GM19463 (cell line): ENCODE measurements around the gene FRMD1.

Experiments
- ATAC-seq: cut with Tn5 transposase; IDR thresholded peaks from one replicate; pipeline ENCODE4 v1.9.1; 2021; ENCODE audit warnings: mild to moderate bottlenecking, moderate library complexity; ENCODE audit not compliant: unreplicated experiment

Gene FRMD1

DNA sequence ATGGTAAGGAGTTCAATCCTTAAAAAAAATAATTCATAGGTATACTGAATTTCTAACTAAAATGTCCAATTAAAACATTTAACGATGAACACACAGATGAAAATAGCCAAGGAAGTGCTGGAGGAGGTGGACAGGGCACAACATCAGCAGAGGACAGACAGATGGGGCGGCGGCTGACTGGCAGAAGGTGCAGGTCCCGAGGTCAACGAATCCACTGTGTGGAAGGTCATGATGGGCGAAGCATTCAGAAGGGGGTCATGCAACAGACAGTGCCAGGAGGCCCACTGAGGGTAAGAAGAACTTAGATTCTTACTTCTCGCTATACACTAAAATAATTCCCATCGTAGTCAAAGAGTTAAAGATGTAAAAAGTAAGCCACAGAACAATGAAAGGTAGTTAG lies 34.2 kb upstream of the FRMD1 start:
- ATAC-seq, result no peak

DNA sequence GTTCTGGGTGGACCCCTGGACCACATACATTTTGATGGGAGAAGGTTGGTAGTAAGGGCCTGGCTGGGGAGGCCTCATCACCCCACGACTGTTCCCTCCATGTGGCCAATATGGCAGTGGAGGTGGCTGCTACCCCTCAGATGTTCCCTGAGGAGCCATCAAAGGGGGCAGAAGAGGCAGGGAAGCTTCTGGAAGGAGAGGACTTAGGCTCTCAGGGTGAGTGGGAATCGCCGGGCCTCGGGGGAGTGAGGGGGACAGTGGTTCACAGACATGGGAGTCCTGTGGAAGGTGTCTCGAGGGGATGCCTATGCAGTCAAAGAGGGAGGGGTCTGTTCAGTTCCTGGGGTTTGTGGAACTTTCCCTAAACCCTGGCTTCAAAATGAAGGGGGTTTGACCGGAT lies 32.9 kb upstream of the FRMD1 start:
- ATAC-seq, result no peak

DNA sequence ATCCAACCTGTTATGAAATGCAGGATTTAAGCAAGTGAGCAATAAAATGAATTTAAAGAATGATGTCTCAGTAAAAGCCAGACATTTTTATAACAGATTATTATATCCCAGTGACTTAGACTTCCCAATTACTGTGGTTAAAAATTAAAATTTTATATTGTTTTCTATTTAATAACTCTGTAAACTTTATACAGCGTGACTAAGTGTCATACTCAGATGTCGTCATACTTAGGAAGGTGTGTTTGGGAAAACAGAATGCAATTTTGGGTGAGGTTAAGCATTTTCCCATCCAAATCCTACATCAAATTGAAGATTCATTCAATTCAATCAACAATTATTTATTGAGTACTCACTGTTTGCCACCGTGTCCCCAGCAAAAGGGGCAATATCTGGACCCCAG lies 31.4 kb upstream of the FRMD1 start:
- no peak for ATAC-seq

DNA sequence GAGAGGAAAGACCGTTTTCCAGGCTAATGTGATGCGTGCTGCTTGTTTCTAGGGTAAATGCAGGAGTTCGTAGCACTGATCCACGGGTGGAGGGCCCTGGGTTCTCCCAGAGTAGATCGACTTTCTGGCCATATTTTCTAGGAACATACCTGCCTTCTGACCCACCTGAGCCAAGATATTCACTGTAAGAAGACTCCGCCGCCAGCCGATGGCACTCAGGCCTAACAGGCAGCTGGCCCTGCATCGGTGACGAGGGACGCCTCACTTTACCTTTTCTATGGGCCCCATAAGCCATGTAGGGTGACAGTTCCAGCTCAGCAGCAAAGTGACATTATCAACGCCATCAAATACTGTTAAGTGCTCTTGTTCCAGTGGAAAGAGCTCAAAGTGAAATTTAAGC lies 30.2 kb upstream of the FRMD1 start:
- ATAC-seq, result no peak

DNA sequence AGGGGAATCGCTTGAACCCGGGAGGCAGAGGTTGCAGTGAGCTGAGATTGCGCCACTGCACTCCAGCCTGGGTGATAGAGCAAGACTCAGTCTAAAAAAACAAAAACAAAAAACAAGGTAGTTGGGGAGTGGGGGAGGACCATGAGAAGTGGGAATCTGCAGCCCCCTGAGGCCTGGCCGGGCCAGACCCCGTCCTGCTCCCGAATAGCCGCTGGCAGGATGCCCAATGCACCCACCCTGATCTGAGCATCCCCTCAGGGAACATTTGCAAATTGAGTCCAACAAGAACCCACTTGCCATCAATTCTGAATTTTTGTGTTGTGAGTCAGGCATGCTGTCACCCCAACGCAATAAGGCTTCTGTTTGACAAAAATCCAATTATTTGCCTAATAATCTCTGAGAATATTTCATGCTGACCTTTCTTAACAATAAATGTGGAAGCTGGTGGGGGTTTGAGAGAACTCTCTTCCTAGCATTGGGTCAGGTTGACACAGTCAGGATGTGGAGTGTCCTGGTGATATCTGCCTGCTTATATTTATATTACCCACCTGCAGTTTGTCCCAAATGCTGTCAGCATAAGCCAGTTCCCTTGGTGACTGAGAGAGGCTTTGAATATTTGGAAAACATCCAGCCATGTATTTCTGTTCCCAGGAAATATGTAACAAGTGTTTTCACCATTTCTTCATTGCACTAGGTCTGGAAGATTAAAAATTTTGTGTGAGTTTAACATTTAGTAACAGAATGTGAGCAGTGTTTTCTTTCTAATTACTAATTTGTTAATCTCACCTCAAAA lies 28.4 kb upstream of the FRMD1 start:
- ATAC-seq, result no peak

DNA sequence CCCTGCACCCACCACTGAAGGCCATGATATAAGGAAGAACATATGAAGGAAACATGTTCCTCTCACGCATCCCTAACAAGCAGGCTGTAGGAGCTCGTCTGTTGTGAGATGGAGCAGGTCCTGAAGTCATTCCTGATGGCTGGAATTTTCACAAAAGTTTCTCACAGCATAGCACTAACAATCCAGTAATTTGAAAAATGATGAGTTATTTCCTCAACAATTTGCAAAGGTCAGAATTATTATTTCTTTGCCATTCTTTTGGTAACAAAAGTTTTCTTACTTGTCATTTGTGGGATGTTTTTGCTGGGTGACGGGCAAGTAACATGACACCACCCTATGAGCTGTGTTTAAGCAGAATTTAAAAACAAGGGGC lies 27.6 kb upstream of the FRMD1 start:
- ATAC-seq, result no peak

DNA sequence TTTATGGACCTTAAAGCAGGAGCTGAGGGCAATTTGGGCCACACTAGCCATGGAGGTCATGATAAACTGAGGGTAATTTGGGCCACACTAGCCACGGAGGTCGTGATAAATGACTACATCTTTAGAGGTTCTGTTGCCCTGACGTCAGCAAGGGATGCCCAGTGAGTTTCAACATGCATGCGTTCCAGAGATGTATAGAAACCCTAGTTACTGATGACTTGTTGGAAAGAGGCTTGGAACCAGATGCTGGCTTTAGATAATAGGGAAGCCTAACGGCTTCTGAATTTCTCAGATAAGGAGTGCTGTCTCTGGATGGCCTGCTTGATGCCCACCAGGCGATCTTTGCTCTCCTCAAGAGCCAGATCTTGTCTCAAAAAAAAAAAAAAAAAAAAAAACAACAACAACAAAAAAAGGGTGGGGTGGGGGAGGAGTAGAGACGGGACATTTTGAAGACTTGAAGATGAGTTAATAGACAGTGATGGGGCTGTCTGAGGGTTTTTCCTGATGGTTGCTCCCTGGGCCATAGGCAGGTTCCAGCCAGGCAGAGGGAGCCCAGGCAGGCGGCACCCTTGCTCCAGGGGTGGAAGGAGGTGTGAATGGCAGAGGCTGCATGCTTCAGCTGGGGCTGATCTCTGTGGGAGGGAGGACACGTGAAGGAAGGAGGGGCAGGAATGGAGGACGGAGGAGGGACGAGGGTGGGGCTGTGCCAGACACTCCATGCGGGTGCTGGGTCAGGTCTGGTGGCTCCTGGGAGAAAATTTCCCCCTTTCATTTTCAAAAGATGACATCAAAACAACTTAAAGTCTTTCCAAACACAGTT lies 27.0 kb upstream of the FRMD1 start:
- no peak for ATAC-seq

DNA sequence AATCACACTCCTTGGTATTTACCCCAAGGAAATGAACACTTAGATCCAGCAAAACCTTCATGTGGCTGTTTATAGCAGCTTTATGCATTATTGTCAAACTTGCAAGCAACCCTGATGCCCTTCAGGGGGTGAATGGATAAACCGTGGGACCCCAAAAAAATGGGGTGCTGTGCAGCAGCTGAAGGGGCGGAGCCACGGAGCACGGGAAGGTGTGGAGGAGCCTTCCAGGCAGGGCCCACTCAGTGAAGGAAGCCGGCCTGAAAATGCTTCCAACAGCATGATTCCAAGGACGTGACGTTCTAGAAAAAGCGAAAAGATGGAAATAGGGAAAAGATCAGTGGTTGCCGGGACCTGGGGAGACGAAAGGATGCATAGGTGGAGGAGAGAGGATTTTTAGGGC lies 25.6 kb upstream of the FRMD1 start:
- no peak for ATAC-seq

DNA sequence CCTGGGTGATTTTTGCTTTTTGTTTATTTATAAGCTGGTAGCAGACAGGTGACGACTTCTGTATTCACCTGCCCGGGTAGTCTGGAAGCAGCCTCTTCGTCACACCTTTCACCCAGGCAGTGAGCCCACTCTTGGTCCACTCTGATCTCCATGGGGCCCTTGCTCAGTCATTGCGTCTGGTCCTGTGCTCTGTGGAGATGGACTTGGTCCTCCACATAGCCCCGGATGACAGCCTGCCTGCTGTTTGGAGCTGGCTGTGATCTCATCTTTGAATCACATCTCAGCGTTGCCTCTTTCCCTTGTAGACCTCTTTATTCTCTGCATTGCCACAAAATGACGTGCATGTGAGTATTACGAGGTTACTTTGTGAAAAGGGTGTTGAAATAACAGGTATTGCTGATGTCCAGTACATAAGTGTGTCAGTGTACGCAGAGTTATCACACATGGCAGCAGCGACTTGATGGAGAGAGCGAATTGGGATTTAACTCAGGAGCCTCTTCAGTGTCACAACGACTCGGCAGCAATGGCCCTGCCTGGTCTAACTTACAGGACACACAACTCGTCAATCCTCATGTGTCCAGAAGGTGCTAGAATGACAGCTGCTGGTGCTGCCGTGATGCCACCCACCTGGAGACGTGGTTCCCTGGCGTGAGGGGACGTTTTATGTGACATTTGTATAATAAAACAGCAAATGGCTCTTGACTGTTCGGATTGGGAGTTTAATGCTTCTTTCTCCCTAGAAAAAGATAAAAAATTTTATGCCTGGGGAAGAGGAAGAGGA lies 24.2 kb upstream of the FRMD1 start:
- ATAC-seq, result no peak

DNA sequence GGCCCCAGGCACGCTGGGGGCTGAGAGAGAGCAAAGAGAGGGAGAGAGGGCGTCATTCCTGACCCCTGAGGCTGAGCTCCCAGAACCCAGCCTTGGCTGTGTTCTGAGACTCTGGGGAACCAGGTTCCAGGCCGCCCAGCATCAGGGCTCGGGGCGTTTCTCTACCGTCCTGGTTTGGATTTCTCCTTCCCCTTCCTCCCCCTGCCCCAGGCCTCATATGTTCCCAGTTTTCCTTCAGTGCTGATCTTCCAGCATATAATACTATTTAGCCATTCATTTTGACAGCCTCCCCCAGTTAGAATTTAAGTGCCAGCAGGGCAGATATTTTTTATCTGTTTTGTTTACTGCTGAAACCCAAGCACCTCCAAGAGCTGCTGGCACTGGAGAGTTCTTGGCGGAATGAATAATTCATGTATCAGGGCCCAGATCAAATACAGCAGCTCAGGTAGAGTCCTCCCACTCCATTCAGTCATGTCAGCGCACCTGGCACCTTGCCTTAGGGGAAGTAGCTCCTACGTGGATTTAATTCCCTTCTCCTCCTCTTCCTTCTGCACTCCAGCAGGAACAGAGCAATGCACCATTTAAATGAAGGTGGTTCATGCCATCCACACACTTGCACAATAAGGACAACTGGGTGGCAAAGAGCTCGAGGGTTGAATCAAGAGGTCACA lies 23.4 kb upstream of the FRMD1 start:
- no peak for ATAC-seq

DNA sequence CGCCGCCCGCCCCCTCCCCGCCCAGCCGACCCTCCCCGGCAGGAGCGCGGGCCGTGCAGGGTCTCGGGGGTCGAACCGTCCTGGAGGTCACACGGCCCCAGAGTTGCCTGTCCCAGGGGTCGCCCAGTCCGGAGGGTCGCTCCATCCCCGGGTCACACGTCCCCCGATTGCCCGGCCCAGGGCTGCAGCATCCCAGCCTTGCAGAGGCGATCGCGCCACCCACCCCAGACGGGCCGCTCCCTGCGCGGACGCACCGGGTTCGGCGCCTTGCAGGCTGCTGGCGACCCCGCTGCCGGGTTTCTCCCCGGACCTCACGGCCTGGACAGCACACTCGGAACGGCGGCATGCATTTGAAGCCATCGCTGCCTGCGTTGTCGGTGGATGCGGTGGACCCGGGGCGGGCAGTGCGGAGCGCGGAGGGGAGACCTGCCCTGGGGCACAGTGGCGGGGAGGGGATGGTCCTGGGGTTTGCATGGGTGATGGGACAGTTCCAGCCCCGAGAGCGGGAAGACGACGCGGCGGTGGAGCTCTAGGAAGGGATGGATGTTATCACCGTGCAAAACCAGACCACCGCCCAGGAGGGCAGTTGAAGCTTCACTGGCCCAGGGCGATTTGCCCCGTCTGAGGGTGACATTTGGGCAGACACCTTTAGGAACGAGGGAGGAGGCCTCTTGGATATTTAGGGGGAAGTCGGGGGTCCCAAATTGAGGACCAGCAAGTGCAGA lies 22.7 kb upstream of the FRMD1 start:
- no peak for ATAC-seq

DNA sequence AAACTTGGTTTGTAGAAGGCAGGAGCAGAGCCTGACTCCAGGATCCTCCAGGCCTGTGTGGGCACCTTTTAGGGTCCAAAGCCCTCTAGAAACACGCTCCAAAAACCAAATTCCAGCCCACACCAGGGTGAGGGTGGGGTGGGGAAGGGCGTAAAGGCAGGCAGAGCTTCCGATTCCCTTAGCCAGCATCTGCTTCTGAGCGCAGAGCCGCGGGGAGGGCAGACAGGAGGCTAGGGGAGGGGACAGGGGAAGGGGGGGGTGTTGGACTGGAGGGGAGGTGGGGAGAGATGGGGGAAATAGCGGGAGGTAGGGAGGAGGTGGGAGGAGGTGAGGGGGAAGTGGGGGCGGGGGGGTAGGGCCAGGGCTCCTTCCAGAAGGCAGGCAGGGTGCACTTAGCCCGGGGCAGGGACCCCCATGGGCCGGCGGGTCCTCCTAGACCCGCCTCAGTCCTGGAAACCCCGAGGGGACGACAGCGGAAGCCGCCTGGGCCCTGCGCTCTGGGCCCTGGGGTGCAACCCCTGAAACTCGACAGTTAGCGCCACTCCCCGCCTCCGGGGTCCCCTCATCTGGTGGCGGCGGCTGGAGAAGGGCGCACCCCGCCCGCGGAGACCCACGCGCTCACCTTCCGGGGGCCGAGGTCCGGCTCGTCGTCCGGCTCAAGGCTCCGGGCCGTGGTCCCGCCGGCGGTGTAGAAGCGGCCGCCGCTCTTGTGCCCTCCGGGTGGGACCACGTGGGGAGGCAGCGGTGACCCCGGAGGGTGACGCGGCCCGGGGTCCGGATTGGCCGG lies 22.0 kb upstream of the FRMD1 start:
- no peak for ATAC-seq

DNA sequence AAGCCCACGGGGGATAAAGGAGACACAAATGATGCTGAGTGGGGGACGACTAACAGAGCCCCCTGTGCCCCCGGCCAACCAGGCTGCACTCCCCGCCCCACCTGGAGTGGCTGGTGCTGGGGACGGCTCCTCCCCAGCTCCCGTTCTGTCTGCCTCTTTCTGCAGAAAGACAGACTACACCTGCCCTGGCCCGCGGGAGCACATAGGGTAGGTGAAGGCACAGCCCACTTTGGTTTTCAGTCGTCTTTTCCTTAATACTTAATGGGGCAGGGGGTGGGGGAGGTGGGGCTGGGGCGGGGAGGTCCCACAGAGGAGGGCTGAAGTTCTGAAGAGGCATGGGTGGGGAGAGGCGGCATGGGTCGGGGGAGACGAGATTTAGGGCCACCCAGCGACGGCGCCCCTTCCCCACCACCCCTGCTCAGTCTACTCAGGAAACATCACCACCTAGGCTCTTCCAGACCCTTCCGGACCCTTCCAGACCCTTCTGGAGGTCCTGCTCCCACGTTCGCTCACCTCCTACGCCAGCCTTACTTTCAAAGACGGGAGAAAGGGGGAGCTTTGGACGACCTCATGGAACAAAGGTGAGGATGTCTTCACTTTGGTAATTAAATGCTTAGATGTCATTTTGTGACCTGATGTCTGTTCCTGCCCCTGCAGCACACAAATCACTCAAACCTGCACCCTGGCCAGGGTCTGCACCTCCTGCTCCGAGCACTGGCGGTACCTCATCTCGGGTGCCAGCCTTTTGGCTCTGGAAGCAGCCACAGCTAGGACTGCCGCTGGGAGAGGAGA lies 21.2 kb upstream of the FRMD1 start:
- ATAC-seq, result no peak

DNA sequence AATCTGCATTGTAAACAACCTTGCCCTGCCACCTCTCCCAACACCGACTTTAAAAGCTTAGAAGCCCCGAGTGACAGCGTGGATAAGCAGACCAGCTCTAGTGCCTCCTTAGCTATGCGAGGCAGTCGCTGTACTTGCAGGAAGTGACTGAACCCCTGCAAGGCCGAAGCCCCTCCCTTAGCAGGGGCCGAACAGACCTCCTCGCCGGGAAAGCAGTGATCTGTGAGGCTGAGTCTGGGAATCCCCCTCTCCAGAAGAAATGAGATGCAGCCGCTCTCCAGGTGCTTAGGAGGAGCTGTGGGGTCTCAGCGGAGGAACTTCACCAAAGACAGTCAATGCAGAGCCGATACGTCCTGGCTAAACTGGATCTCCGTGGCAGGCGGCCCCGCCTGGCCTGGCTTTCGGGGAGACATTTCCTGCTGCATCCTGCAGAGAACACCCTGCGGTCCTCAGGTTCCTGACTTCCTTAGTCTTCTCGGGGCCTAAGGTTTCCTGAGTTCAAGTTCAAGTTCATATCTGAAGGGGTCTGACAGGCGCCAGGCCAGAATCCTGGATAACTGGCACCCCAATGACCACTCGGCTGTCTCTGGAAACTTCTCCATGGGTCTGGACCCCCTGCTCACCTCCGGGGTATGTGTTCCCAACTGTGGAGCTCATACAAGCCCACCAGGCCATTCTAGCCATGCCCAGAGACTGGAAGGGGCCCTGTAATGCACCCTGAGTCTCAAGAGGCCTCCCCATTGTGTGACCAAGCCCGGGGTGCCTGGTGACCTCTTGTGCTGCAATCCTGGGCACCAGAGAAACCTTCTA lies 20.4 kb upstream of the FRMD1 start:
- no peak for ATAC-seq

DNA sequence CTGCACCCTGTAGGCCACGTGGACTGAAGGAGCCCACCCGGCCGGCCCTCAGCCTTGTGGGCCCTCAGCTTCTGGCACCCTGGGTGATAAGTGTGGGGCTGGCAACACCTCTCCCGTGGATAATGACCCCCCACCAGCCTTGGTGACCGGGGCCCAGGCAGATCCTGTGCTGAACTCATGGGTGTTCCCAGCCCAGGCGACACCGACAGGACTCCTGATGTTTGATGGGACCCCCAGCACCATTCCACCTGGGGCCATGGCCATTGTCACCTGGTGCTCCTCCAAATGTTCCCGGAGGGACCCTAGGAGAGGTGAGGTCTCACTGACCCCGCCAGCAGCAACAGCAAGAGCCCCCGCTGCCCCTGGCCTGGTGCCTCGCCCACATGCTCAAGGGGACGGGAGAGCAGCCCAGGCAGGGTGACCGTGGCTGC lies 19.4 kb upstream of the FRMD1 start:
- ATAC-seq, result no peak

DNA sequence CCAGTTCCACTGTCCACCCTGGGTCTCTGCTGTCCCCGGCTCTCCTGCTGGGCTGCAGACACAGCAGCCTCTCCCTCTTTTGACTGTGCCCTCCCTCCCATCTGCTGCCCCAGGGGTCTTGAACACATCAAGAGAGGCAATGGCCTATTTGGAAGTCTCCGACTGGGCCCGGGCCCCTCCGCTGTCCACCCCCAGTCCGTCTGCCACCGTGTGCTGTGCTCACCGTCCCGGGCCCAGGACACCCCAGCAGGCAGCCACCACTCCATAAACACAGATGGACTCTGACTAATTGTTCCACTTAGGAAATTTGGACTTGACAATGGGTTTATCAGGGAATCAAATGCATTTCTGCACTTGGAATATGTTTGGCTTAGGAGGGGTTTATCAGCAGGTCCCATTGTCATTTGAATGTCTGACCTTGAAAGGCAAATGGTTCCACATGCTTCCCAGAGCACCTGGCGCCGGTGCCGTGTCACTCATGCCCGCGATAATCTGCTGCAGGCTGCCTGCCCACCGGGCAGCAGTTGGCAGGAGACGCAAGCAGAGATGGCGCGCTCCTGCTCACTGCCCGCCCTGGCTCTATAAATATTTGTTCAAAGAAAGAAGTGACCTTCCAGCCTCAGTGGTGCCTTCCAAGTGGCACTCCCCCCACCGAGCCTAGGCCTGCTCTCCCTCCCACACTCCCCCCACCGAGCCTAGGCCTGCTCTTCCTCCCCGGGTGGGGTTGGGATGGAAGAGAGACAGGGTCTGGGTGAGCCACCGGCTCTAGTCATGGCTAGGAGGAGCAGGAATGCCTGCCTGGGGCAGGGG lies 18.8 kb upstream of the FRMD1 start:
- no peak for ATAC-seq

DNA sequence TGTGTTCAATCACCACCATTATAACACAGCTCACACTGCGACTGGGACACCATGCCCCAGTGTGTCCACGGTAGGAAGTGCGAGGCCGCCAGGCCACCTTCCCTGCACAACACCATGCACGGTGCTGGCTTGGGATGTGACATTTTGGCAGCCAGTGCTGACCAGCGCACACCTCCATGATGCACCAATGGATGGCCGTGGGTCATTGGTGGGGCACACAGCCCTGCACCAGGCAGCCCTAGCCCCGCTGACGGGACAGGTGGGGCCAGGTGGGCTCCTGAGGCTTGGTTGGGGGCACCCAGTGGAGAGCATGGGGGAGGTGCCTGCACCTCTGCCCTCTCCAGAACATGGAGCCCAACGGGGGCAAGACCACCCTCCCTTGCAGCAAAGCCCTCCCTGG lies 18.2 kb upstream of the FRMD1 start:
- ATAC-seq, result no peak
